Nephron progenitor cell (in vitro differentiated cells): ENCODE data around the gene IFIT1.
"Not testable (repeated sequence)": the region's sequence is repeated elsewhere in the genome, so short reads cannot be mapped to it uniquely, and the experiment has no call there.

Experiments
- DNase-seq: peaks from one replicate; pipeline ENCODE4 v3.0.0; 2021
- H3K27ac Mint-ChIP-seq: 2 replicates; pipeline ENCODE4 v1.8.0; 2021; ENCODE audit warnings: mild to moderate bottlenecking, moderate library complexity, mixed read lengths
- H3K27me3 Mint-ChIP-seq: 2 replicates; pipeline ENCODE4 v1.8.0; 2021; ENCODE audit warnings: mild to moderate bottlenecking, low read depth, mixed read lengths; ENCODE audit not compliant: poor library complexity
- H3K36me3 Mint-ChIP-seq: 2 replicates; pipeline ENCODE4 v1.8.0; 2021; ENCODE audit warnings: low read depth, mixed read lengths
- H3K4me1 Mint-ChIP-seq: 2 replicates; pipeline ENCODE4 v1.8.0; 2021; ENCODE audit warnings: mixed read lengths
- H3K4me3 Mint-ChIP-seq: 2 replicates; pipeline ENCODE4 v1.8.0; 2021; ENCODE audit warnings: mild to moderate bottlenecking, moderate library complexity, mixed read lengths
- H3K9me3 Mint-ChIP-seq: 2 replicates; pipeline ENCODE4 v1.8.0; 2021; ENCODE audit warnings: mild to moderate bottlenecking, moderate library complexity, mixed read lengths
- CTCF ChIP-seq: fragments of 200-600 bp; sonication (generic); IDR thresholded peaks from 2 replicates; pipeline ENCODE4 v1.5.0; 2021; ENCODE audit warnings: antibody characterized with exemption

IFIT1 gene

GRCh38 chr10:89438525-89438924, 46.1 kb downstream of the IFIT1 start:
- Mint-ChIP-seq H3K4me1 (no peaks in the 10 kb centered on the region), H3K27me3 (peaks cover 11% of the 10 kb centered on the region), H3K27ac (no peak overlapping the region), H3K4me3 (no peak overlapping the region), H3K9me3 (no peaks in the 10 kb centered on the region), H3K36me3 (no peaks in the 10 kb centered on the region)
- DNase-seq: no peak
- TF ChIP-seq CTCF: no peak

GRCh38 chr10:89440226-89441009, 48.0 kb downstream of the IFIT1 start:
- H3K9me3 Mint-ChIP-seq: peaks cover 10% of the 10 kb centered on the region
- H3K4me1 Mint-ChIP-seq: no peaks in the 10 kb centered on the region
- no peaks in the 10 kb centered on the region for H3K36me3 Mint-ChIP-seq
- DNase-seq: no peak
- no peak for TF ChIP-seq CTCF
- no peak overlapping the region for H3K27ac Mint-ChIP-seq
- peaks cover 11% of the 10 kb centered on the region for H3K27me3 Mint-ChIP-seq
- H3K4me3 Mint-ChIP-seq: no peak overlapping the region

GRCh38 chr10:89442289-89442688, 49.9 kb downstream of the IFIT1 start:
- Mint-ChIP-seq H3K27ac (no peak overlapping the region), H3K36me3 (no peaks in the 10 kb centered on the region), H3K27me3 (peaks cover 5% of the 10 kb centered on the region), H3K4me3 (no peak overlapping the region), H3K4me1 (no peaks in the 10 kb centered on the region), H3K9me3 (peaks cover 27% of the 10 kb centered on the region)
- TF ChIP-seq CTCF: no peak
- no peak for DNase-seq

GRCh38 chr10:89444819-89445218, 52.4 kb downstream of the IFIT1 start:
- H3K27ac Mint-ChIP-seq, H3K4me1 Mint-ChIP-seq, H3K36me3 Mint-ChIP-seq, H3K4me3 Mint-ChIP-seq, DNase-seq: not testable (repeated sequence)
- H3K27me3 Mint-ChIP-seq: peaks cover 11% of the 10 kb centered on the region
- peaks cover 28% of the 10 kb centered on the region for H3K9me3 Mint-ChIP-seq

- no peak for TF ChIP-seq CTCF
- H3K4me1 Mint-ChIP-seq: no peaks in the 10 kb centered on the region
- peaks cover 13% of the 10 kb centered on the region for H3K9me3 Mint-ChIP-seq
- peaks cover 21% of the 10 kb centered on the region for H3K27me3 Mint-ChIP-seq
- no peak for DNase-seq
- H3K27ac Mint-ChIP-seq: no peak overlapping the region
- H3K4me3 Mint-ChIP-seq: no peak overlapping the region
- no peaks in the 10 kb centered on the region for H3K36me3 Mint-ChIP-seq
Measured at GRCh38 chr10:89450901-89451300, 58.5 kb downstream of the IFIT1 start.

- no peak for DNase-seq
- Mint-ChIP-seq H3K4me1 (no peaks in the 10 kb centered on the region), H3K4me3 (no peak overlapping the region), H3K36me3 (no peaks in the 10 kb centered on the region), H3K27ac (no peak overlapping the region), H3K27me3 (peaks cover 21% of the 10 kb centered on the region), H3K9me3 (peaks cover 2% of the 10 kb centered on the region)
- no peak for TF ChIP-seq CTCF
Measured at GRCh38 chr10:89452193-89452592, 59.8 kb downstream of the IFIT1 start.
